ENCODE results near the gene CELF2.
A peak's percentile ranks its signal among the peaks of the same experiment; 100 is the strongest.
"Not testable (repeated sequence)": the region's sequence is repeated elsewhere in the genome, so short reads cannot be mapped to it uniquely, and the experiment has no call there.

Gene CELF2

GRCh38 chr10:11176746-11177145 lies 159.1 kb downstream of the CELF2 start:
- DNase-seq (ENCODE audit: low spot score): no peak

- no peak for DNase-seq (ENCODE audit: low spot score)
These were observed 159.7 kb downstream of the CELF2 start for GRCh38 chr10:11177381-11177780.

GRCh38 chr10:11177926-11178471 lies 160.3 kb downstream of the CELF2 start:
- DNase-seq (ENCODE audit: low spot score): peak; percentile 46

GRCh38 chr10:11178606-11179515 lies 161.2 kb downstream of the CELF2 start:
- peak; percentile 30 for DNase-seq (ENCODE audit: low spot score)

GRCh38 chr10:11179516-11180105 lies 161.9 kb downstream of the CELF2 start:
- no peak for DNase-seq (ENCODE audit: low spot score)

- DNase-seq (ENCODE audit: low spot score): no peak
These were observed 162.6 kb downstream of the CELF2 start for GRCh38 chr10:11180228-11180627.

GRCh38 chr10:11181978-11182377 lies 164.3 kb downstream of the CELF2 start:
- no peak for DNase-seq (ENCODE audit: low spot score)

GRCh38 chr10:11183015-11183414 lies 165.3 kb downstream of the CELF2 start:
- no peak for DNase-seq (ENCODE audit: low spot score)

- no peak for DNase-seq (ENCODE audit: low spot score)
These were observed 166.4 kb downstream of the CELF2 start for GRCh38 chr10:11184093-11184492.

GRCh38 chr10:11185128-11185665 lies 167.5 kb downstream of the CELF2 start:
- not testable (repeated sequence) for DNase-seq (ENCODE audit: low spot score)

- no peak for DNase-seq (ENCODE audit: low spot score)
These were observed 168.7 kb downstream of the CELF2 start for GRCh38 chr10:11186374-11186773.

GRCh38 chr10:11189582-11190376 lies 172.1 kb downstream of the CELF2 start:
- DNase-seq (ENCODE audit: low spot score): no peak

- DNase-seq (ENCODE audit: low spot score): no peak
These were observed 173.5 kb downstream of the CELF2 start for GRCh38 chr10:11191190-11191589.

- DNase-seq (ENCODE audit: low spot score): no peak
These were observed 174.0 kb downstream of the CELF2 start for GRCh38 chr10:11191678-11192077.

GRCh38 chr10:11192304-11193000 lies 174.8 kb downstream of the CELF2 start:
- no peak for DNase-seq (ENCODE audit: low spot score)

- DNase-seq (ENCODE audit: low spot score): no peak
These were observed 175.4 kb downstream of the CELF2 start for GRCh38 chr10:11193001-11193551.

- DNase-seq (ENCODE audit: low spot score): no peak
These were observed 177.4 kb downstream of the CELF2 start for GRCh38 chr10:11194859-11195586.

GRCh38 chr10:11195623-11196022 lies 178.0 kb downstream of the CELF2 start:
- no peak for DNase-seq (ENCODE audit: low spot score)

GRCh38 chr10:11197266-11197712 lies 179.6 kb downstream of the CELF2 start:
- no peak for DNase-seq (ENCODE audit: low spot score)

- no peak for DNase-seq (ENCODE audit: low spot score)
These were observed 180.2 kb downstream of the CELF2 start for GRCh38 chr10:11197878-11198277.

Measured in ecto neural progenitor cell (in vitro differentiated cells).